Jurkat, Clone E6-1 (cell line): ENCODE results near the gene SHC2.
"Not testable (repeated sequence)": the region's sequence is repeated elsewhere in the genome, so short reads cannot be mapped to it uniquely, and the experiment has no call there.

Source experiments
- DNase-seq: peaks from one replicate; pipeline ENCODE4 v3.0.0-alpha.2; 2011; ENCODE audit warnings: low read depth, low spot score
- H3K4me3 ChIP-seq: 2 replicates; pipeline ENCODE4 v1.5.1; 2011; ENCODE audit warnings: mild to moderate bottlenecking, low read length, control low read depth, moderate library complexity

Gene SHC2

DNA sequence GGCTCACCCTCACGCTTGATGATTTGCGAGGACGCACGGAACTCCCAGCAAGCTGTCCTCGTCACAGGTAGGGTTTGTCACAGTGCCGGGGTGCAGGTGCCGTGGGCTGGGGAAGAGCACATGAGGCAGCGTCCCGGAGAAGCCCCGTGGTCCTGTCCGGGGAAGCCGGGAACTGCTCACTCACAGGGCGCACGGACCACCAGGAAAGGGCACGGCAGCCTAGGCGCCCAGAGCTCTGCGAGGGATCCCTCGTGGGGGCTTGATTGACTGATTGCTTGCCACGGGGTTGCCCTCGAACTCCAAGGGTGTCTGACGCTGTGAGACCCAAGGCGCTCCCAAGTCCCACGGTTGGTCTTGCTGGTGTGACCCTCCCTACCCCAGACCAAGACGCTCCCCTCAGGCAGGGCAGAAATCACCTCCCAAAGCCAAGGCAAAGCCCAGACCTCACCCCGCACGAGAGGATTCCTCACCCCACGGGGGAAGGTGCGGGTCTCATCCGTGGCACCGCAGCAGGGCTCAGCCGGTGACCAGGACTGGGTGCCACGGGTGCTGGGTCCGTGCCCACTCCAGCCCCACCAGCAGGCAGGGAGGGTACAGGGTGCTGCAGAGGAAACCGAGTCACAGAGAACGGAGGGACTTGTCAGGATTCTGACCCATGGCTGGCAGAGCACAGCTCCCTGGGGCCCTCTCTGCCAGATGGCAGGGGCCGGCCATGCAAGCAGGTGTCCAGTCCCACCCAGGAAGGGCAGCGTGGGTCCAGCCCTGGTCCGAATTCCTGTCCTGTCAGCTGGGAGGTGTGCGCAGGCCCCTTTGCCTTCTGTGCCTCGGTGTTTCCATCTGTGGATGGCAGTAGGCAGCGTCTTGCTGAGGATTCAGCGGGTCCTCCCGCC lies 59.6 kb downstream of the SHC2 start:
- DNase-seq, result no peak
- no peak overlapping the region for H3K4me3 ChIP-seq

DNA sequence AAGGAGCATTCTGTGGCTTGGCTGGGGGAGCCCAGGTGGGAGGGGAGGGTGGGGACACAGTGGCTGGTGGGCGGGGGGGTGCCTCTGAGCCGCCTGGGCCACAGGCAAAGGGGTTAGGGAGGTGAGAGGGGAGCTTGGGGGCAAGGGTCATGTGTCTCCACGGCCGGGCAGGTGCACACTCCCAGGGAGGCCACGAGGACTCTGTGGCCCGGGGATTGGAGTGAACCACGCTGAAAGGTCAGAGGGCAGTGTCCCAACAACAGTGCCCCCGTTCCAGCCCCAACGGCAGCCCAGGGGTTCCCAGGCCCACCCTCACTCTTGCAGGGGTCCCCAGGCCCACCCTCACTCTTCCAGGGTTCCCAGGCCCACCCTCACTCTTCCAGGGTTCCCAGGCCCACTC lies 61.5 kb downstream of the SHC2 start:
- H3K4me3 ChIP-seq, result no peak overlapping the region
- DNase-seq, result no peak

DNA sequence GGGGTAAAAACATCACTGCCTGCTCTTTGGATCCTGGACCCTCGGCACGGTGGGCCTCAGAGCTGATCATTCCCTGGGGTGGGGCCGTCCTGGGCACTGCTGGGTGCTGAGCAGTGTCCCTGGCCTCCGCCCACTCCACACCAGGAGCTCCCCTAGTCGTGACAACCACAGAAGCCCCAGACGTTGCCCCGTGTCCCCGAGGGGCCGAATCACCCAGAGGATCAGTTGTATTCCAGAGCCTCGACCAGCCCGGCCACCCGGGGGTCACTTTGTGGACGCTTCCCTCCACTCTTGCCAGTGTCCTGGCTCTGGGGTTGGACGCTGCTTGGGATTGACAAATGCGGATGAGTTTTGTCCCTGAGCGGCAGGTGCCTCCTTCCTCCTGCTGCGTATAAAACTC lies 62.1 kb downstream of the SHC2 start:
- H3K4me3 ChIP-seq, result no peak overlapping the region
- DNase-seq, result no peak

DNA sequence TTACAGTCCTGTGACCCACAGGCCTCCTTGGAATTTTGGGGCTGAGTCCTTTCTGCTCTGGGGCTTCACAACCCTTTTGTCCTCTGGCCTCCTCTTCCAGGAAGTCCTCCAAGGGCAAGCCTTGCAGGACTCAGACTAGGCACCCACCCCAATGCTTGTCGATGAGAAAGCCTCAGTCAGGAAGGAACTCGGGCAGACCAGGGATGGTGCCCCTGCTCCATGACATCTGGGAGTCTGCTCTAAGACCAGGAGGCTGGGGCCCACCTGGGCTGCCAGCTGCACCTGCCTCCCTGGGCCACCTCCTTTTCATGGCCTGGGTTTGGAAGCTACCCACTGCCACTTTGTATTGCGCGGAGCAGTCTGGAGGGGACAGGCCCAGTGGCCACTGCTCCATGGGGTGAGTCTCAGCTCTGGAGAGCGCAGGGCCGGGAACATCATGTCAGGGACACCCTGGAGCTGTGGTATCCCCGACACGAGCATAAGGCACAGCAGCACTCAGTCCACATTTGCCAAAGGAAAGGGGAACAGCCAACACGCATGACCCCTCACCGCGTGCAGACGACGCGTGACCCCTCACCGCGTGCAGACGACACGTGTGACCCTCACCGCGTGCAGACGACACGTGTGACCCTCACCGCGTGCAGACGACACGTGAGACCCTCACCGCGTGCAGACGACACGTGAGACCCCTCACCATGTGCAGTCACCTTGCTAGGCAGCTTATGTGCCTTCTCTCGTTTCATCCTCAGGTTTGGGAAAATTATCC lies 62.7 kb downstream of the SHC2 start:
- no peak overlapping the region for H3K4me3 ChIP-seq
- DNase-seq, result no peak

DNA sequence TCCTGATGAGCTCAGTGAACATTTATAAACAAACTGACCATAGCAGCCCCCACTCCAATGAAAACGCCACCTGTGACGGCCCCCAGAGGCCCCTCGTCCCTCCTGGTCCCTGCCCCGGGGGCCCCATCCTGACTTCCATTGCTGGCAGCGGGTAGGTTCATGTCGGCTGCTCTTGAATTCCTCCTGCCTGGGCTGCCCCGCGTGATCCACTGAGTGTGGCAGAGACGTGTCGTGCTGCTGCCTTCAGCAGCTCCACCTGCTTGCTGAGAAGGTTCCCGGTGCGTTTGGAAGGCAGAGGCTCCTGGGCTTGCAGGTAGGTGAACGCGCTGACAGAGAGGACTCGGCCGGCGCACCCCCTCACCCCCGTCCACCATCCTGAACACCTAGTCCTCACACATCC lies 63.5 kb downstream of the SHC2 start:
- no peak for DNase-seq
- no peak overlapping the region for H3K4me3 ChIP-seq

DNA sequence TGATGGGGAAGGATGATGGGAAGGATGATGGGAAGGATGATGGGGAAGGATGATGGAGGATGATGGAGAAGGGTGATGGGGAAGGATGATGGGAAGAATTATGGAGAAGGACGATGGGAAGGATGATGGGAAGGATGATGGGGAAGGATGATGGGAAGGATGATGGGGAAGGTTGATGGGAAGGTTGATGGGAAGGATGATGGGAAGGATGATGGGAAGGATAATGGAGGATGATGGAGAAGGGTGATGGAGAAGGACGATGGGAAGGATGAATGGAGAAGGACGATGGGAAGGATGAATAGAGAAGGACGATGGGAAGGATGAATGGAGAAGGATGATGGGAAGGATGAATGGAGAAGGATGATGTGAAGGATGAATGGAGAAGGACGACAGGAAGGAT lies 65.4 kb downstream of the SHC2 start:
- no peak for DNase-seq
- H3K4me3 ChIP-seq, result no peak overlapping the region

DNA sequence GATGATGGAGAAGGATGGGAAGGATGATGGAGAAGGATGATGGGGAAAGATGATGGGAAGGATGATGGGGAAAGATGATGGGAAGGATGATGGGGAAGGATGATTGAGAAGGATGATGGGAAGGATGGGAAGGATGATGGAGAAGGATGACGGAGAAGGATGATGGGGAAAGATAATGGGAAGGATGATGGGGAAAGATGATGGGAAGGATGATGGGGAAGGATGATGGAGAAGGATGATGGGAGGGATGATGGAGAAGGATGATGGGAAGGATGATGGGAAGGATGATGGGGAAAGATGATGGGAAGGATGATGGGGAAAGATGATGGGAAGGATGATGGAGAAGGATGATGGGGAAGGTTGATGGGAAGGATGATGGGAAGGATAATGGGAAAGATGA lies 66.0 kb downstream of the SHC2 start:
- H3K4me3 ChIP-seq, DNase-seq: not testable (repeated sequence)

DNA sequence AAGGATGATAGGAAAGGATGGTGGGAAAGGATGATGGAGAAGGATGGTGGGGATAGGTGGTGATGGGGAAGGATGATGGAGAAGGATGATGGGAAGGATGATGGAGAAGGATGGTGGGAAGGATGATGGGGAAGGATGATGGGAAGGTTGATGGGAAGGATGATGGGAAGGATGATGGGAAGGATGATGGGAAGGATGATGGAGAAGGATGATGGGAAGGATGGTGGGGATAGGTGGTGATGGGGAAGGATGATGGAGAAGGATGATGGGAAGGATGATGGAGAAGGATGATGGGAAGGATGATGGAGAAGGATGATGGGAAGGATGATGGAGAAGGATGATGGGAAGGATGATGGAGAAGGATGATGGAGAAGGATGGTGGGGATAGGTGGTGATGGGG lies 67.3 kb downstream of the SHC2 start:
- not testable (repeated sequence) for H3K4me3 ChIP-seq, DNase-seq

DNA sequence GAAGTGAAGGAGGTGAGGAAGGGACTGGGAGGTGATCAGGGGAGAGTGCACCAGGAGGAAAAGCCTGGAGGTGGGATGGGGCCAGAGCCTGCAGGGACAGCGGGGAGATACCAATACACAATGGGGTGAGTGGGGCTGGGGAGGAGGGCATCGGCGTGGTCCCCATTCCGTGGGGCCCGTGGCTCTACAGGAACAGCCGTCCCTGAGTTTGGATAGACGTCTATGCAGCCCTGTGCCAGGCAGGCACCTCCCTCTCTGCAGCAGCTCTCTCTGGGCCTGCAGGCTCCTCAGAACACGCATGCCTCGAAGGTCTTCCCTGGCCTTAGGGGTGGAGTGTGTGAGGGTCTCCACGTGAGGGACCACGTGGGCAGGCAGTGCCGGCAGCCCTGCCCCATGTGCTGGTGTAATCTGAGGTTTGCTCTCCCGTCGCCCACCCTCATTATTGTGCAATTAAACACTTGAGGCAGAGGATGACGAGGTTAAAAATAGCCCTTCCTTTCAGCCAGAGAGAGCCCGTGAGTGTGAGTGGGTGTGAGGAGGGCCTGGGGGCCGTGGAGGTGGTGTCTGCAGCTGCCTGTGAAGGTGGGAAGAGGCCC lies 68.4 kb downstream of the SHC2 start:
- no peak overlapping the region for H3K4me3 ChIP-seq
- no peak for DNase-seq

DNA sequence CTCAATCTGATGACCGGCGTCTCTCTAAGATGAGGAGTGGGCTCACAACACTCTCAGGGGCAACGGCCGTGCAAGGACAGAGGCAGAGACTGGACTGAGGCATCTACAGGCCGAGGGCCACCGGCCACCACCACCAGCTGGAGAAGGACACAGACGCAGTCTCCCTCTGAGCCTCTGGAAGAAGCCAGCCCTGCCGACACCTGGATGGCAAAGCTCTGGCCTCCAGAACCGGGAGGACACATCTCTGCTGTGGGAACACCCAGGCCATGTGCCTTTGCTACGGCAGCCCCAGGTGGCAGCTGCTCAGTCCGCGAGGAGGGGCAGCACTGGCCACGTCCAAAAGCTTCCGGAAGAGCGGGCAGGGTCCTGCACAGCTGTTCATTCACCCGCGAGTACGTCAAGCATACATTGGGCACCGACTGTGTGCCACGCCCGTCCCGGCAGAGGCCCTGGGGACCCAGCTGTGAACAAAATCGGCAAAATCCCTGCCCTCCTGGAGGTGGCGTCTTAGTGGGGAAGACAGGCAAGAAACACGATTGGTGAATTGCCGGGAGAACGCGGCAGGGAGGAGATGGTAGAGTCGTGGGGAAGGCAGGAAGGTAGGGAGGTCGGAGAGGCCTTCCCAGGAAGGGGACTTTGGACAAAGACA lies 69.0 kb downstream of the SHC2 start:
- DNase-seq, result no peak
- no peak overlapping the region for H3K4me3 ChIP-seq

DNA sequence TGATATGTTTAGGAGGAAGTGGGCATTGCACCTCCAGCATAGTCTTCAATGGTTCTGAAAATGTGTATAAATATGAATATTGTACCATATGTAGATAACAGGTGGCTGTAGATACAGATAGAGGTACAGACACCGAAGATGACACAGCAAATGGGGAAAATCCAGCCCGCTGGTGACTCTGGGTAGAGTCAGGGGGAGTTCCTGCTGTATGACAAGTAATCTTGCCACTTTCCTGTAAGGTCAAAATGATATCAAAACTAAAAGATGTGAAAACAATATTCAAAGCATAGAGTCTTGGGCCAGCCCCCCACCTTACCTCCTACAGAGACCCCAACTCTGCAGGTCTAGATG lies 69.7 kb downstream of the SHC2 start:
- DNase-seq, result no peak
- no peak overlapping the region for H3K4me3 ChIP-seq

DNA sequence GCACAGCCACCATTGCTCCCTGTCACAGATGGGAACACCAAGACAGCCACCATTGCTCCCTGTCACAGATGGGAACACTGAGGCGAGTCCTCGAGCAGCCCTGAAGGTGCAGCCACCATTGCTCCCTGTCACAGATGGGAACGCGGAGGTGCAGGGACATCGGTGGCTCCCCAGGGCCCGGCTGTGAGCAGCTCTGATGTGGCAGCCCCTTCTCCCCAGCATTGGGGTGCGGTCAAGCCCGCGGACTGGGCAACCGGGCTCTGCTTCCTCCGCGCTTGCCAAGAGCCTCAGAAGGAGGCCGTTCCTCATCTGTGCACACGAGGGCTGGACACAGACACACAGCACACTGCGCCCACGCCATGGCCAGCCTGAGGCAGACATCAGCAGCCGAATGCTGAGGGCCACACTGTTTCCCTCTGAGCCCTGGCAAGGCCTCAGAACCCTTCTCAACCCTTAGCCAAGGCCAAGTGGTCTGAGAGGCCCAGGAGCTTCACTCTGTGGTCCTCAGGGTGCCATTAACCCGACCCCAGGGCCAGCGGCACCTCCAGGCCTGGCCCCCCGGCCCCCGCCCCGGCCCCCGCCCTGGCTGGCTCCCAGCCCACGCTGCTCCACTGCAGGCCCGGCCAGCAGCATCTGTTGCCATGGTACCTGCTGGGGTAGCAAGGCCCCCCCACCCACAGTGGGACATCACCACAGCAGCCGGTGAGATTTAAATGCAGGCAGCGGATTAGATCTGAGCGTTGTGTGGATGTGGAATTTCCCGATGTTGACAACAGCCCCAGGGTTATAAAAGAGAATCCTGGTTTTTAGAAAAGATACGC lies 70.2 kb downstream of the SHC2 start:
- no peak overlapping the region for H3K4me3 ChIP-seq
- no peak for DNase-seq

DNA sequence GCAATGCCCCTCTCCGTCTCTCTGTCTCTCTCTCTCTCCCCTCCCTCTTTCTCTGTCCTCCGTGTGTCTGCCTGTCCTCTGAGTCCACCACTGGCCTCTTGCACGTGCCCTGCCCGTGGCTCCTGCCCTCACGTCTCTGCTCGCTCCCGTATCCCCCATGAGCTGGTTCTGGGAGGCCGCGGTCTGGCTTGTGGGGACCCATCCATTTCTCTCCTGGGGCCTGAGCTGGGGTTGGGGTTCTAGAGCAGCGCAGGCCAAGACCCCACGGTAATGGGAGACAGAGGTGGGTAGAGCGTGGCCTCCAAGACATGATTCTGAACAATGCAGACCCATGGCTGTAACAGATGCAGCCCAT lies 70.9 kb downstream of the SHC2 start:
- no peak overlapping the region for H3K4me3 ChIP-seq
- DNase-seq, result no peak

DNA sequence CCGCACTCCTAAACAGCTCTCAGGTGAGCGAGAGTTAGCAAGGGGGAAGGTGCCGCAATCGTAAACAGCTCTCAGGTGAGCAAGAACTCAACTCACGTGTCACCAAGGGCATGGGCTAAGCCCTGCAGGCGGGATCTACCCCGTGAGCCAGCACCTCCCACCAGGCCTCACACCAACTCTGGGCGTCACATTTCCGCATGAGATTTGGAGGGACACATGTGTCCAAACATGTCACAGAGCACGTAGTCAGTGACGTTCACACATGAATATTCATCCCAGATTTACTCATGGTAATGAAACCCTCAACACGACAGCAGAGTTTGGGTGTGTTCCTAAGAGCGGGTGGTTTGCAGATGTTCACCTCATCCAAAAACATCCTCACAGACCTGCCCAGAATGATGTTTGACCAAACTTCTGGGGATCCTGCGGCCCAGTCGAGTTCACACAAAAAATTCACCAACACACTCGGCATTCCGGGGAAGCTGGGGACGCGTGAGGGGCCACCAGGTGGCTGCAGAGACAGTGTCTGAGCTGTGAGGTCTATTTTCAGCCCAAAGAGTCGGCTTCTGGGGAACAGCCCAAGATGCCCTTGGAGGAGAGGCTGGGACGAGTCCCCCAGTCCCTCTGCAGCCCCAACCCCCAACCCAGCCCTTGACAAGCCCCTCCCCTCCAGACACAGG lies 71.4 kb downstream of the SHC2 start:
- no peak for DNase-seq
- H3K4me3 ChIP-seq, result no peak overlapping the region

DNA sequence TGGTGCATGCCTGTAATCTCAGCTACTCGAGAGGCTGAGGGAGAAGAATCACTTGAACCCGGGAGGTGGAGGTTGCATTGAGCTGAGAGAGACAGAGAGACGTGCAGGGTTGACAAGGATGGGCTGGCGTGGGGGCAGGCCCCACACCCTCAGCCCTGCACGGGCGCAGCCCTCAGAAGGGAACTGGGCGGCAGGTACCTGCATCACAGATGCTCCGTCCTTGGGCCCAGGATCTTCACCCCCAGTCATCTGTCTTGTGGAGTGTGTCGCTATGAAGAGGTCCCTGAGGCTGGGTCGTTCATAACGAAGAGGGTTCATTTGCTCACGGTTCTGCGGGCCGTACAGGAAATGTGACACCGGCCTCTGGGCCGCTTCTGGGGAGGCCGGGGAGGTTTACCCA lies 72.1 kb downstream of the SHC2 start:
- no peak overlapping the region for H3K4me3 ChIP-seq
- no peak for DNase-seq

DNA sequence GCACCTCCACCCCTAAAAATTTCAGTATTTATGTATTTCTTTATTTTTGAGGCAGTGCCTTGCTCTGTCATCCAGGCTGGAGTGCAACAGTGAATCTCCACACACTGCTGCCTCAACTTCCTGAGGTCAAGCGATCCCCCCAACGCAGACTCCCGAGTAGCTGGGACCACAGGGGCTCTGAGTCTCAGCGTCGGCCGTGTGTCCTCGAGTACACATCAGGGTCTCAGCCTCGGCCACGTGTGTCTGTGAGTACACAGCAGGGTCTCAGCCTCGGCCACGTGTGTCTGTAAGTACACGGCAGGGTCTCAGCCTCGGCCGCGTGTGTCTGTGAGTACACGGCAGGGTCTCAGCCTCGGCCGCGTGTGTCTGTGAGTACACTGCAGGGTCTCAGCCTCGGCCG lies 73.1 kb downstream of the SHC2 start:
- no peak for DNase-seq
- no peak overlapping the region for H3K4me3 ChIP-seq

DNA sequence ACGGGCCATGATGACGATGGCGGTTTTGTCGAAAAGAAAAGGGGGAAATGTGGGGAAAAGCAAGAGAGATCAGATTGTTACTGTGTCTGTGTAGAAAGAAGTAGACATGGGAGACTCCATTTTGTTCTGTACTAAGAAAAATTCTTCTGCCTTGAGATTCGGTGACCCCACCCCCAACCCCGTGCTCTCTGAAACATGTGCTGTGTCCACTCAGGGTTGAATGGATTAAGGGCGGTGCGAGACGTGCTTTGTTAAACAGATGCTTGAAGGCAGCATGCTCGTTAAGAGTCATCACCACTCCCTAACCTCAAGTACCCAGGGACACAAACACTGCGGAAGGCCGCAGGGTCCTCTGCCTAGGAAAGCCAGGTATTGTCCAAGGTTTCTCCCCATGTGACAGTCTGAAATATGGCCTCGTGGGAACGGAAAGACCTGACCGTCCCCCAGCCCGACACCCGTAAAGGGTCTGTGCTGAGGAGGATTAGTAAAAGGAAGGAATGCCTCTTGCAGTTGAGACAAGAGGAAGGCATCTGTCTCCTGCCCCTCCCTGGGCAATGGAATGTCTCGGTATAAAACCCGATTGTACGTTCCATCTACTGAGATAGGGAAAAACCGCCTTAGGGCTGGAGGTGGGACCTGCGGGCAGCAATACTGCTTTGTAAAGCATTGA lies 74.1 kb downstream of the SHC2 start:
- not testable (repeated sequence) for DNase-seq, H3K4me3 ChIP-seq

DNA sequence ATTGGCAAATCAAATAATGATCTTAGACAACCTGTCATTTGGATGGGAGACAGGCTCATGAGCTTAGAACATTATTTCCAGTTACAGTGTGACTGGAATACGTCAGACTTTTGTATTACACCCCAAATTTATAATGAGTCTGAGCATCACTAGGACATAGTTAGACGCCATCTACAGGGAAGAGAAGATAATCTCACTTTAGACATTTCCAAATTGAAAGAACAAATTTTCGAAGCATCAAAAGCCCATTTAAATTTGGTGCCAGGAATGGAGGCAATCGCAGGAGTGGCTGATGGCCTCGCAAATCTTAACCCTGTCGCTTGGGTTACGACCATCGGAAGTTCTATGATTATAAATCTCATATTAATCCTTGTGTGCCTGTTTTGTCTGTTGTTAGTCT lies 74.6 kb downstream of the SHC2 start:
- DNase-seq, H3K4me3 ChIP-seq: not testable (repeated sequence)
